Fibroblast of skin of left biceps (primary cell): Measurements from ENCODE around the gene UBQLN4.
"Not testable (repeated sequence)": the region's sequence is repeated elsewhere in the genome, so short reads cannot be mapped to it uniquely, and the experiment has no call there.

Experiments used
- DNase-seq, 2 experiments: peaks; one replicate each; pipeline ENCODE4 v3.0.0-alpha.2; 2013; ENCODE audit warnings: low read depth in 2 of 2

Gene UBQLN4

GRCh38 chr1:156081180-156081916 lies 27.8 kb upstream of the UBQLN4 start:
- DNase-seq: no peak

GRCh38 chr1:156080863-156081179 lies 27.2 kb upstream of the UBQLN4 start:
- DNase-seq: no peak

GRCh38 chr1:156080241-156080862 lies 26.8 kb upstream of the UBQLN4 start:
- no peak for DNase-seq

GRCh38 chr1:156079762-156080161 lies 26.2 kb upstream of the UBQLN4 start:
- no peak for DNase-seq

GRCh38 chr1:156078728-156079127 lies 25.1 kb upstream of the UBQLN4 start:
- no peak for DNase-seq

GRCh38 chr1:156077430-156077760 lies 23.8 kb upstream of the UBQLN4 start:
- no peak for DNase-seq

- no peak for DNase-seq
Measured at GRCh38 chr1:156076609-156077429, 23.2 kb upstream of the UBQLN4 start.

- DNase-seq: no peak
Measured at GRCh38 chr1:156075775-156076204, 22.2 kb upstream of the UBQLN4 start.

- no peak for DNase-seq
Measured at GRCh38 chr1:156075162-156075561, 21.6 kb upstream of the UBQLN4 start.

GRCh38 chr1:156074661-156075060 lies 21.1 kb upstream of the UBQLN4 start:
- no peak for DNase-seq

- no peak for DNase-seq
Measured at GRCh38 chr1:156073740-156074139, 20.1 kb upstream of the UBQLN4 start.

- DNase-seq: no peak
Measured at GRCh38 chr1:156073110-156073687, 19.6 kb upstream of the UBQLN4 start.

GRCh38 chr1:156072251-156072650 lies 18.7 kb upstream of the UBQLN4 start:
- no peak for DNase-seq

- DNase-seq: not testable (repeated sequence)
Measured at GRCh38 chr1:156071332-156071816, 17.8 kb upstream of the UBQLN4 start.

GRCh38 chr1:156070548-156070947 lies 16.9 kb upstream of the UBQLN4 start:
- no peak for DNase-seq

- no peak for DNase-seq
Measured at GRCh38 chr1:156069490-156070455, 16.2 kb upstream of the UBQLN4 start.

GRCh38 chr1:156067262-156067661 lies 13.7 kb upstream of the UBQLN4 start:
- no peak for DNase-seq

- DNase-seq: no peak
Measured at GRCh38 chr1:156065871-156066270, 12.3 kb upstream of the UBQLN4 start.

GRCh38 chr1:156065212-156065611 lies 11.6 kb upstream of the UBQLN4 start:
- no peak for DNase-seq

- DNase-seq: no peak
Measured at GRCh38 chr1:156064615-156065014, 11.0 kb upstream of the UBQLN4 start.

GRCh38 chr1:156063997-156064285 lies 10.3 kb upstream of the UBQLN4 start:
- DNase-seq: no peak
